T-helper 2 cell (primary cell): ENCODE data around the gene NSUN2.

Source experiments
- DNase-seq, 5 experiments: peaks; one replicate each; pipeline versions ENCODE4 v3.0.0 to v3.0.0-alpha.2; 2012 to 2022

NSUN2 gene

GRCh38 chr5:6602441-6602840 lies 30.4 kb downstream of the NSUN2 start:
- DNase-seq = no peak

- no peak for DNase-seq
These were observed 31.0 kb downstream of the NSUN2 start for GRCh38 chr5:6601816-6602215.

GRCh38 chr5:6601271-6601670 lies 31.6 kb downstream of the NSUN2 start:
- DNase-seq = no peak

GRCh38 chr5:6599739-6600138 lies 33.1 kb downstream of the NSUN2 start:
- no peak for DNase-seq

GRCh38 chr5:6598351-6598900 lies 34.4 kb downstream of the NSUN2 start:
- no peak for DNase-seq

- no peak for DNase-seq
These were observed 35.3 kb downstream of the NSUN2 start for GRCh38 chr5:6597557-6597956.

GRCh38 chr5:6596388-6596787 lies 36.5 kb downstream of the NSUN2 start:
- no peak for DNase-seq

- no peak for DNase-seq
These were observed 37.4 kb downstream of the NSUN2 start for GRCh38 chr5:6595405-6595804.

- no peak for DNase-seq
These were observed 38.8 kb downstream of the NSUN2 start for GRCh38 chr5:6594066-6594465.

- DNase-seq = no peak
These were observed 39.5 kb downstream of the NSUN2 start for GRCh38 chr5:6593148-6594016.

- no peak for DNase-seq
These were observed 40.2 kb downstream of the NSUN2 start for GRCh38 chr5:6592601-6593000.

GRCh38 chr5:6591671-6592288 lies 41.1 kb downstream of the NSUN2 start:
- DNase-seq = no peak

- no peak for DNase-seq
These were observed 42.3 kb downstream of the NSUN2 start for GRCh38 chr5:6590581-6590980.

- no peak for DNase-seq
These were observed 45.7 kb downstream of the NSUN2 start for GRCh38 chr5:6587171-6587570.

GRCh38 chr5:6586647-6587042 lies 46.2 kb downstream of the NSUN2 start:
- no peak for DNase-seq

GRCh38 chr5:6585939-6586646 lies 46.8 kb downstream of the NSUN2 start:
- DNase-seq = no peak

GRCh38 chr5:6585168-6585567 lies 47.7 kb downstream of the NSUN2 start:
- no peak for DNase-seq

GRCh38 chr5:6584727-6585126 lies 48.1 kb downstream of the NSUN2 start:
- DNase-seq = no peak

- DNase-seq = no peak
These were observed 48.7 kb downstream of the NSUN2 start for GRCh38 chr5:6584101-6584645.

GRCh38 chr5:6583049-6583880 lies 49.6 kb downstream of the NSUN2 start:
- DNase-seq = peak in 1 of 5 experiments; percentile 16

GRCh38 chr5:6582507-6583048 lies 50.3 kb downstream of the NSUN2 start:
- no peak for DNase-seq
